Measurements from ENCODE around the gene NPHP1. TPM values are rescaled to one million over a fixed set of nuclear protein-coding genes. Genes with fewer than 3 reads are reported as not detected.

NPHP1 gene
- total and polyA plus RNA-seq, 2 of the 8 experiments (the other 6 are each of a cell fraction or from before 2014, with no cell fraction given): 1.4 to 2.8 TPM

GRCh38 chr2:110131166-110131565 is 73.6 kb downstream of the NPHP1 start (continued):
- no peak for TF ChIP-seq RNF2 (IDR thresholded peaks at IDR 0.05; ENCODE audit: borderline replicate concordance, low read depth, low read length, missing control alignments, poor library complexity, severe bottlenecking)
- TF ChIP-seq SP1 (IDR thresholded peaks at IDR 0.05; ENCODE audit: low read depth, low read length): no peak
- TF ChIP-seq NANOG (IDR thresholded peaks at IDR 0.05; ENCODE audit: insufficient read depth, low read depth, low read length, poor library complexity, severe bottlenecking): no peak
